ENCODE data around the gene SLC9A8. TPM values are rescaled to one million over a fixed set of nuclear protein-coding genes. Genes with fewer than 3 reads are reported as not detected.
A peak's percentile ranks its signal among the peaks of the same experiment; 100 is the strongest.

Gene SLC9A8
- total and polyA plus RNA-seq, 4 donors = 9.3 to 14.0 (median 11.3) TPM

DNA sequence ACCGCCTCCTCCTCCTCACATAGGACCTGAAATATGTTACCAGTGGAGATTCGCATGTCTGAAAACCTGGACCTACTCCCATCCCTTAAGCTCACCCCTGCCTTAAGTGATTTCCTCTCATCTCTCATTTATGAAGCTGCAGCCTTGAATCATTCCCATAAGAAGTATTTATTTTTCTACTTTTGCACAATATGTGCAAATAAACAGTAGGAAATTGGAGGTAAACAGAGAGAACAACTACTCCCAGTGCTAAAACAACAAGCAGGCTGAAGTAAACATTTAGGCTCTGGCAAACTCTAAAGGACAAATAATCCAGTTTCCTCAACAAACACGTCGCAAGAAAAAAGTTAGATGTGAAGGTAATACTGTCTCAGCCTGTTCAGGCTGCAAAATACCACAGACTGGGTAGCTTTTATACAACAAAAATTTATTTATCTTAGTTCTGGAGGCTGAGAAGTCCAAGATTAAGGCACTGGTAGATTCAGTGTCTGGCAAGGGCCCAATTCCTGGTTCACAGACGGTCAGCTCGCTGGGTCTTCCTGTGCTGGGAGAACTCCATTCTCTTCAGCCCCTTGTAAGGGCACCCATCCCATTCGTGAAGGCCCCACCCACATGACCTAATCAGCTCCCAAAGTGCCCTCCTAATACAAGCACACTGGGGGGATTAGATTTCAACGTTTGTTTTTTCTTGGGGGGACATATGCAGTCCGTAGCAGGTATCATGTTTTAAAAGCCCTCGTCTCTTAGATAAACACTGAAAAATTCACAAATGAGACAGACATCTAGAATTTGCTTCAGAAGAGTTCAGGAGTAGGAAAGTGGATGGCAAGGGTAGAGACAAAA lies 87.1 kb downstream of the SLC9A8 start:
- DNase-seq (ENCODE audit: low read depth in 4 of 6, low spot score in 6 of 6) = peak in 1 of 6 donors; percentile 63
- Histone ChIP-seq H3K9me3 (ENCODE audit: control insufficient read depth, insufficient read depth, low read length) (peaks cover 3% of the 10 kb centered on the region), H3K4me1 (ENCODE audit: control insufficient read depth, insufficient read depth, low read length) (no peaks in the 10 kb centered on the region), H3K27me3 (ENCODE audit: control insufficient read depth, insufficient read depth, low read length) (no peaks in the 10 kb centered on the region), H3K4me3 (ENCODE audit: low read depth, low read length) (no peak overlapping the region), H3K27ac (ENCODE audit: low read depth, low read length) (no peak overlapping the region), H3K36me3 (ENCODE audit: control insufficient read depth, insufficient read depth, low read length) (peaks cover 14% of the 10 kb centered on the region)
- whole genome bisulfite sequencing (ENCODE audit: insufficient coverage) = 47% methylated on average over 3 of the region's 10 CpGs

DNA sequence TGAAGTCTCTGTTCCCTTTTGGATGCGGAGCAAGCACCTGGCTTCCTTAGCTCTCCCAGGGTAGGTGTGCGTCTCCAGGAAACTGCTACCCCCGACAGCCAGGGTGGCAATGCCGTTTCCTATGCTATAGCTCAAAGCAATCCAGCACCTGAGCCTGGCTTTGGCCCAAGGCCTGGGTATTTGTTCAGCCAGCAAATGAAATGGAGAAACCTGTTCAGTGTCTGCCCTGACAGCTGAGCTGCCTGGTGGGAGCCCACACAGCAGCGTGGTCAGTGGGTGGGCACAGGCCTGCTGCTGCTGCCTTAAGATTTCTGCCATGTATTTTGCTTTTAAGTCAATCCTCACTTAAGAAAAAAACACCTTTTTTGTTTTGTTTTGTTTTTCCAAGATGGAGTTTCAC lies 89.0 kb downstream of the SLC9A8 start:
- no peaks in the 10 kb centered on the region for H3K4me1 ChIP-seq (ENCODE audit: control insufficient read depth, insufficient read depth, low read length)
- H3K9me3 ChIP-seq (ENCODE audit: control insufficient read depth, insufficient read depth, low read length) = peaks cover 3% of the 10 kb centered on the region
- WGBS (ENCODE audit: insufficient coverage) = 92% methylated on average over 5 of the region's 5 CpGs
- no peak overlapping the region for H3K27ac ChIP-seq (ENCODE audit: low read depth, low read length)
- H3K4me3 ChIP-seq (ENCODE audit: low read depth, low read length) = no peak overlapping the region
- peaks cover 32% of the 10 kb centered on the region for H3K36me3 ChIP-seq (ENCODE audit: control insufficient read depth, insufficient read depth, low read length)
- no peak for DNase-seq (ENCODE audit: low read depth in 4 of 6, low spot score in 6 of 6)
- no peaks in the 10 kb centered on the region for H3K27me3 ChIP-seq (ENCODE audit: control insufficient read depth, insufficient read depth, low read length)

GRCh38 chr20:49904440-49905214 lies 92.0 kb downstream of the SLC9A8 start:
- WGBS (ENCODE audit: insufficient coverage) = 85% methylated on average over 6 of the region's 17 CpGs
- peaks cover 59% of the 10 kb centered on the region for H3K36me3 ChIP-seq (ENCODE audit: control insufficient read depth, insufficient read depth, low read length)

DNA sequence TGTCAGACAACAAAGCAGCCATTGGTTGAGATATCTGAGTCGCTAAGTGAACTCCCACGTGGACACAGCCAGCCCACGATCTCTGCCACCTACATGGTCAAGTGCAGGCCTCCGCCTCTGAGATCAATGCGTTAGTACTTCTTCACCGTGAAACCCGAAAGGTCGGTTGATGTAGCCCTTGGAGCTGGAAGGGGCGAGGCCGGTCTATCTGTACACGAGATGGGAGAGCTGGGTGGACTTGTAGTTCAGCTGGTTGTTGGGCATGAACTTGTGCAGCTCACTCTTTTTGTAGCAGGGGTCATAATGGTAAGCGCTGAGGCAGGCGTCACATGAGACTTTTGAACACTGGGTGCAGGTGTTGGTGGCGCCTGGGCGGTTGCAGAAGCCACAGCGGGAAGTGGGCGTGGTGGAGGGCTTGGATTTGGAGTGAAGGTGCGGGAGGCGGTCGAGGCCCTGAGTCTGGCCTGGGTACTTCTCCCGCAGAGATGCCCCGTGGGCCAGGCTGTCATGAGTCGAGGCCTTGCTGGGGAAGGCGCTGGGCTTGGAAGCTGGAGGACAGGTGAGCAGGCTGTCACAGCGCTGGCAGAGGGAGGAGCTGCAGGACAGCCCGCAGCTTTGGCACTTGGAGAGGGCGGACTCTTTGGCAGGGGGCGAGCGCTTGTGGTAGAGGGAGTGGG lies 92.9 kb downstream of the SLC9A8 start:
- 93% methylated on average over 29 of the region's 29 CpGs for WGBS (ENCODE audit: insufficient coverage)

More at GRCh38 chr20:49904440-49905214, 92.0 kb downstream of the SLC9A8 start:
- Histone ChIP-seq H3K4me3 (ENCODE audit: low read depth, low read length) (no peak overlapping the region), H3K27me3 (ENCODE audit: control insufficient read depth, insufficient read depth, low read length) (no peaks in the 10 kb centered on the region), H3K9me3 (ENCODE audit: control insufficient read depth, insufficient read depth, low read length) (no peaks in the 10 kb centered on the region), H3K27ac (ENCODE audit: low read depth, low read length) (no peak overlapping the region), H3K4me1 (ENCODE audit: control insufficient read depth, insufficient read depth, low read length) (peaks cover 5% of the 10 kb centered on the region)
- no peak for DNase-seq (ENCODE audit: low read depth in 4 of 6, low spot score in 6 of 6)

GRCh38 chr20:49906101-49906604 lies 93.5 kb downstream of the SLC9A8 start:
- Histone ChIP-seq H3K27ac (ENCODE audit: low read depth, low read length) (no peak overlapping the region), H3K4me3 (ENCODE audit: low read depth, low read length) (no peak overlapping the region), H3K36me3 (ENCODE audit: control insufficient read depth, insufficient read depth, low read length) (peaks cover 68% of the 10 kb centered on the region), H3K4me1 (ENCODE audit: control insufficient read depth, insufficient read depth, low read length) (peaks cover 20% of the 10 kb centered on the region), H3K27me3 (ENCODE audit: control insufficient read depth, insufficient read depth, low read length) (no peaks in the 10 kb centered on the region), H3K9me3 (ENCODE audit: control insufficient read depth, insufficient read depth, low read length) (no peaks in the 10 kb centered on the region)
- no peak for DNase-seq (ENCODE audit: low read depth in 4 of 6, low spot score in 6 of 6)
- WGBS (ENCODE audit: insufficient coverage) = 92% methylated on average over 37 of the region's 37 CpGs

More for the DNA sequence above, 92.9 kb downstream of the SLC9A8 start:
- Histone ChIP-seq H3K4me3 (ENCODE audit: low read depth, low read length) (no peak overlapping the region), H3K27ac (ENCODE audit: low read depth, low read length) (no peak overlapping the region), H3K36me3 (ENCODE audit: control insufficient read depth, insufficient read depth, low read length) (peaks cover 67% of the 10 kb centered on the region), H3K4me1 (ENCODE audit: control insufficient read depth, insufficient read depth, low read length) (peaks cover 14% of the 10 kb centered on the region), H3K9me3 (ENCODE audit: control insufficient read depth, insufficient read depth, low read length) (no peaks in the 10 kb centered on the region), H3K27me3 (ENCODE audit: control insufficient read depth, insufficient read depth, low read length) (no peaks in the 10 kb centered on the region)
- DNase-seq (ENCODE audit: low read depth in 4 of 6, low spot score in 6 of 6) = no peak

DNA sequence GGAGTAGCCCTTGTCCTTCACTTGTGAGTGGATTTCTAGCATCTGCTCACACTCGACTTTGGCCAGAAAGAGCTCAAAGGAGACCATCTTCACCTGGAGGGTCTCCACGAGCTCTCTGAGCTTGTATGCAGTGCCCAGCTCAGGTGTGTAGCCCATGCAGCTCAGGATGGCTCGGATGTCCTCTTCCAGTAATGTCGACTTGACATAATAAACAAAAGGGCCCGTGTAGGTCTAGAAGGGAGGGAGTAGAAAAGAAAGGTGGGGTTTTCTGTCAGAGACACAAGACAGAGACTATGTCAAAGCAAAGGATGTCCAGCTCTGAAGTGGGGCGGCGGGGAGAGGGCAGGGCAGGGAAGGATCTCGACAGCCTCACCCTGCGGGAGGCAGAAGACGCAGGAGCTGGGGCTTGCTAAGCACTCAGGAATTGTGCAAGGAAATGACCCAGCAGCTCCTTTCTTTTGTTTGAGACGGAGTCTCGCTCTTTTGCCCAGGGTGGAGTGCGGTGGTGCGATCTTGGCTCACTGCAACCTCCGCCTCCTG lies 94.1 kb downstream of the SLC9A8 start:
- Histone ChIP-seq H3K4me3 (ENCODE audit: low read depth, low read length) (no peak overlapping the region), H3K27me3 (ENCODE audit: control insufficient read depth, insufficient read depth, low read length) (no peaks in the 10 kb centered on the region), H3K36me3 (ENCODE audit: control insufficient read depth, insufficient read depth, low read length) (peaks cover 68% of the 10 kb centered on the region), H3K27ac (ENCODE audit: low read depth, low read length) (no peak overlapping the region), H3K9me3 (ENCODE audit: control insufficient read depth, insufficient read depth, low read length) (no peaks in the 10 kb centered on the region), H3K4me1 (ENCODE audit: control insufficient read depth, insufficient read depth, low read length) (peaks cover 23% of the 10 kb centered on the region)
- DNase-seq (ENCODE audit: low read depth in 4 of 6, low spot score in 6 of 6) = no peak
- WGBS (ENCODE audit: insufficient coverage) = 89% methylated on average over 14 of the region's 15 CpGs

- 96% methylated on average over 19 of the region's 19 CpGs for WGBS (ENCODE audit: insufficient coverage)
- Histone ChIP-seq H3K27me3 (ENCODE audit: control insufficient read depth, insufficient read depth, low read length) (no peaks in the 10 kb centered on the region), H3K9me3 (ENCODE audit: control insufficient read depth, insufficient read depth, low read length) (no peaks in the 10 kb centered on the region), H3K4me1 (ENCODE audit: control insufficient read depth, insufficient read depth, low read length) (peaks cover 31% of the 10 kb centered on the region), H3K4me3 (ENCODE audit: low read depth, low read length) (no peak overlapping the region), H3K27ac (ENCODE audit: low read depth, low read length) (no peak overlapping the region), H3K36me3 (ENCODE audit: control insufficient read depth, insufficient read depth, low read length) (peaks cover 65% of the 10 kb centered on the region)
- DNase-seq (ENCODE audit: low read depth in 4 of 6, low spot score in 6 of 6) = no peak
Observed at GRCh38 chr20:49907405-49908257, 95.0 kb downstream of the SLC9A8 start.

DNA sequence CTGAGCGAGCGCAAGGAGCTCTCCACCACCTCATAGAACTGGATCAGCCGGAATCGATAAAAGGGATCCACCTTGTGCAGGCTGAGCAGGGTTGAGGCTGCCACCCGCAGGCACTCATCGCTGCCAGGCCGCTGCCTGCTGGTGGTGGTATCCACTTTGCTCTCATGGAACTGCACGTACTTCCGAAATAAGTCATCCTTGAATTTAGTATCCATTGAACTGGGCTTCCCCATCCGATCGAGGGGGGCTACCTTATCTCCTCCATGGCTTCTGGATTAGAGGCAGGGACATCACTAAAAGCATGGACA lies 95.6 kb downstream of the SLC9A8 start:
- Histone ChIP-seq H3K4me3 (ENCODE audit: low read depth, low read length) (no peak overlapping the region), H3K4me1 (ENCODE audit: control insufficient read depth, insufficient read depth, low read length) (peaks cover 33% of the 10 kb centered on the region), H3K36me3 (ENCODE audit: control insufficient read depth, insufficient read depth, low read length) (peaks cover 60% of the 10 kb centered on the region), H3K27ac (ENCODE audit: low read depth, low read length) (no peak overlapping the region), H3K27me3 (ENCODE audit: control insufficient read depth, insufficient read depth, low read length) (no peaks in the 10 kb centered on the region), H3K9me3 (ENCODE audit: control insufficient read depth, insufficient read depth, low read length) (no peaks in the 10 kb centered on the region)
- WGBS (ENCODE audit: insufficient coverage) = 98% methylated on average over 11 of the region's 11 CpGs
- DNase-seq (ENCODE audit: low read depth in 4 of 6, low spot score in 6 of 6) = no peak
